Ovary (tissue), 9 donors: Measurements from ENCODE around the gene NAA40. TPM values are rescaled to one million over a fixed set of nuclear protein-coding genes. Genes with fewer than 3 reads are reported as not detected.

Source experiments
- DNase-seq, 5 donors: peaks; one replicate each; pipeline ENCODE4 v3.0.0-alpha.2; 2019 to 2020
- H3K27ac ChIP-seq, 2 donors: fragments of 200-600 bp; one replicate each; pipeline versions ENCODE4 v1.5.1 to v1.8.0; 2019 to 2022
- H3K27me3 ChIP-seq: fragments of 200-600 bp; one replicate; pipeline ENCODE4 v1.8.0; 2022
- H3K36me3 ChIP-seq: fragments of 200-600 bp; sonication (generic); one replicate; pipeline ENCODE4 v1.5.1; 2019
- H3K4me1 ChIP-seq: one replicate; pipeline ENCODE4 v1.8.1; 2013; ENCODE audit warnings: mild to moderate bottlenecking, moderate library complexity; ENCODE audit not compliant: insufficient read depth
- H3K4me3 ChIP-seq: fragments of 200-600 bp; sonication (generic); one replicate; pipeline ENCODE4 v1.5.1; 2017
- H3K9me3 ChIP-seq, 2 donors: fragments of 200-600 bp in 1 of 2; sonication (generic) in 1 of 2; one replicate each; pipeline versions ENCODE4 v1.5.1 to v1.8.1; 2013 to 2019; ENCODE audit warnings: mild to moderate bottlenecking in 1 of 2, moderate library complexity in 1 of 2
- EP300 ChIP-seq: sonication (generic); formaldehyde crosslinking; IDR thresholded peaks from one replicate; pipeline ENCODE4 v1.6.1; 2017; ENCODE audit warnings: antibody characterized with exemption
- POLR2A ChIP-seq: fragments of 450-650 bp; IDR thresholded peaks from one replicate; pipeline ENCODE4 v1.6.1; 2017; ENCODE audit warnings: antibody characterized with exemption, mild to moderate bottlenecking, moderate library complexity
- WGBS, 3 donors: extraction: QIAGEN DNeasy Blood & Tissue Kit in 1 of 3; methylation state at CpG; one replicate each; pipeline versions ENCODE4 v1.1.5 to v1.1.7; 2013 to 2017; 5-methylcytosine and 5-hydroxymethylcytosine counted together
- intact Hi-C, 4 donors: fragments of 100-400 bp; cut with DNase I; formaldehyde crosslinking; loops; one replicate each; pipeline versions ENCODE4 v1.11.0 to v1.15.1; 2022 to 2023
- polyA plus RNA-seq, 2 donors: library from polyadenylated mRNA; stranded (reverse); fragments of 200-250 nt in 1 of 2; fragments of 350-450 nt in 1 of 2; fragmentation: Illumina TruSeq in 1 of 2; extraction: RNeasy Lipid Tissue Mini Kit (QIAGEN cat#74804) in 1 of 2; gene quantifications; one replicate each; pipeline ENCODE4 v1.2.3, GENCODE V29; 2013 to 2014
- total RNA-seq, 7 donors: library from RNA; depleted of rRNA in 2 of 7; stranded (reverse); fragments of >200 nt in 2 of 7; fragmentation: NEBNext Ultra II Directional in 3 of 7; extraction: Animal tissue kit (Norgen Biotek cat#: 25700) in 3 of 7; gene quantifications; one replicate each; pipeline versions ENCODE4 v1.1.0 to v1.2.4, GENCODE V29; 2016 to 2023
- TF ChIP-seq, protein P1 (sequence below), 3 donors: fragments of 450-650 bp in 2 of 3; fragments of 200-600 bp in 1 of 3; IDR thresholded peaks; one replicate each; pipeline versions ENCODE4 v1.5.1 to v1.8.0; 2016 to 2022; ENCODE audit warnings: antibody characterized with exemption in 3 of 3, mild to moderate bottlenecking in 1 of 3
- donor health status: DM: no; HTN: no; CAD: no; lungs with moderate emphysema.
- donor health status: DM: no; HTN: no; CAD: no.
- donor health status: Bipolar disorder and iron deficiency.
- donor health status: DM: yes; HTN: yes; CAD: no.
- donor health status: DM: no; HTN: no; CAD: no.
- donor health status: DM: yes; HTN: yes; CAD: no.

NAA40 gene
- total and polyA plus RNA-seq, 9 donors = 4.5 to 15.9 (median 10.2) TPM

GRCh38 chr11:63974259-63975143 is 35.7 kb downstream of the NAA40 start, which contains the start of gene COX8A:
Gene COX8A (plus strand): TSS chr11:63974620. CDS start chr11:63974681, 61 bp downstream.
- H3K4me3 ChIP-seq = peak within 1 kb of the TSS; percentile 83
- peak; percentile 79 for TF ChIP-seq POLR2A
- TF ChIP-seq EP300 = no peak
- TF ChIP-seq, protein P1, sequence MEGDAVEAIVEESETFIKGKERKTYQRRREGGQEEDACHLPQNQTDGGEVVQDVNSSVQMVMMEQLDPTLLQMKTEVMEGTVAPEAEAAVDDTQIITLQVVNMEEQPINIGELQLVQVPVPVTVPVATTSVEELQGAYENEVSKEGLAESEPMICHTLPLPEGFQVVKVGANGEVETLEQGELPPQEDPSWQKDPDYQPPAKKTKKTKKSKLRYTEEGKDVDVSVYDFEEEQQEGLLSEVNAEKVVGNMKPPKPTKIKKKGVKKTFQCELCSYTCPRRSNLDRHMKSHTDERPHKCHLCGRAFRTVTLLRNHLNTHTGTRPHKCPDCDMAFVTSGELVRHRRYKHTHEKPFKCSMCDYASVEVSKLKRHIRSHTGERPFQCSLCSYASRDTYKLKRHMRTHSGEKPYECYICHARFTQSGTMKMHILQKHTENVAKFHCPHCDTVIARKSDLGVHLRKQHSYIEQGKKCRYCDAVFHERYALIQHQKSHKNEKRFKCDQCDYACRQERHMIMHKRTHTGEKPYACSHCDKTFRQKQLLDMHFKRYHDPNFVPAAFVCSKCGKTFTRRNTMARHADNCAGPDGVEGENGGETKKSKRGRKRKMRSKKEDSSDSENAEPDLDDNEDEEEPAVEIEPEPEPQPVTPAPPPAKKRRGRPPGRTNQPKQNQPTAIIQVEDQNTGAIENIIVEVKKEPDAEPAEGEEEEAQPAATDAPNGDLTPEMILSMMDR (IDR thresholded peaks at IDR 0.05) = no peak
- peaks cover 15% of the 10 kb centered on the region for H3K4me1 ChIP-seq
- H3K27me3 ChIP-seq = no peaks in the 10 kb centered on the region
- intact Hi-C loops = no loop called here
- no peaks in the 10 kb centered on the region for H3K36me3 ChIP-seq
- H3K9me3 ChIP-seq = no peaks in the 10 kb centered on the region
- 0 to 1% (median 0%) methylated on average over 67 of the region's 67 CpGs for WGBS, 3 donors
- peak within 1 kb of the TSS; percentile 73 to 95 for H3K27ac ChIP-seq
- DNase-seq = peak; percentile 96 to 99 (median 97)

- intact Hi-C loops = no loop called here
- H3K4me1 ChIP-seq = peaks cover 15% of the 10 kb centered on the region
Observed at GRCh38 chr11:63978551-63979239, 39.9 kb downstream of the NAA40 start.

DNA sequence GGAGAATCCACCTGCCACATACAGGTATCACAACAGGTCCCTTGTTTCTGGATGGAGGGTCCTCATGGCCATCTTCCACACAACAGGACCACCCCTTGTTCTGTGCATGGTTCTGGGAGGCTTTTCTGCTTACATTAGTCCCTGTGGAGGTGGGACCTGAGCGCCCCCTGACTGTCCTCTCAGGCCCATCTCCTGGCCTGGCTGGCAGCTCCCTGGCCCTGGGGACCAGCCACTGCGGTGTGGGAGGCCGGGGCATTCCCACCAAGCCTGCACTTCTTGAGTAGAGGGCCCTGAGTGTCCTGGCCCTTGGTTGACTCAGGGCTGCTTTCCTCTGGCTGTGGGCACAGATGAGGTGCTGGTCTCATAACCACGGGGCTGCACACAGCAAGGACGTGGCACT is 40.6 kb downstream of the NAA40 start:
- Histone ChIP-seq H3K4me3 (no peak overlapping the region), H3K4me1 (peaks cover 15% of the 10 kb centered on the region), H3K9me3 (no peaks in the 10 kb centered on the region), H3K27me3 (no peaks in the 10 kb centered on the region), H3K27ac (peak overlapping the region in 1 of 2 donors; percentile 28), H3K36me3 (no peaks in the 10 kb centered on the region)
- DNase-seq = no peak
- WGBS, 3 donors = 87 to 92% (median 89%) methylated on average over 5 of the region's 5 CpGs
- no peak for TF ChIP-seq POLR2A
- TF ChIP-seq, protein P1 (IDR thresholded peaks at IDR 0.05) = no peak
- TF ChIP-seq EP300 = no peak
- intact Hi-C loops = no loop called here

More at GRCh38 chr11:63978551-63979239, 39.9 kb downstream of the NAA40 start:
- WGBS, 3 donors = 63 to 75% (median 69%) methylated on average over 10 of the region's 10 CpGs
- TF ChIP-seq EP300 (no peak), POLR2A (no peak)
- TF ChIP-seq, protein P1 (IDR thresholded peaks at IDR 0.05) = no peak
- no peak for DNase-seq
- no peak overlapping the region for H3K4me3 ChIP-seq
- no peaks in the 10 kb centered on the region for H3K27me3 ChIP-seq
- H3K9me3 ChIP-seq = no peaks in the 10 kb centered on the region
- peak overlapping the region in 1 of 2 donors; percentile 28 for H3K27ac ChIP-seq
- no peaks in the 10 kb centered on the region for H3K36me3 ChIP-seq

DNA sequence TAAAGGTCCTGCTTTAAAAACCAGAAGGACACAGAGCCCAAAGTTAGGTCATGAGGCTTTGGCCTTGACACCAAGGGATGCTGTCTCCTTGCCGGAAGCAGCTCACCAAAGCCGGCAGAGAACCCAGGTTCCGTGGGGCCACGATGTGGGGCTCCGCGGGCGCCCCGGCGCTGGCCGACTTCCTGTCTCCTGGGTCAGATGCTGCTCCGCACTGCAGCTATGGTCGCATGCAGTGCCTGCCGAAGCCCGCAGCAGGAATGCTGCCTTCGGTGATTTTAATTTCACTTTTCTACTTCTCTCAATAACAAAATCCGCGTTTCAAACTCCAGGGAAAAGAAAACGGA is 47.0 kb downstream of the NAA40 start:
- intact Hi-C loops = no loop called here
- 0 to 1% (median 0%) methylated on average over 18 of the region's 18 CpGs for WGBS, 3 donors
- TF ChIP-seq EP300 = no peak
- no peak for TF ChIP-seq POLR2A
- TF ChIP-seq, protein P1 (IDR thresholded peaks at IDR 0.05) = no peak
- no peak for DNase-seq
- Histone ChIP-seq H3K9me3 (no peaks in the 10 kb centered on the region), H3K27ac (peak overlapping the region in 1 of 2 donors; percentile 57), H3K4me3 (peak overlapping the region; percentile 95), H3K27me3 (no peaks in the 10 kb centered on the region), H3K4me1 (peaks cover 5% of the 10 kb centered on the region), H3K36me3 (no peaks in the 10 kb centered on the region)
